Erythroblast (primary cell): ENCODE measurements around the gene CXorf49B.
"Not testable (repeated sequence)": the region's sequence is repeated elsewhere in the genome, so short reads cannot be mapped to it uniquely, and the experiment has no call there.

Experiments used
- DNase-seq, 2 experiments: peaks; one replicate each; lab custom pipeline; 2025; lab: John Stamatoyannopoulos, UW

Gene CXorf49B

GRCh38 chrX:71763049-71763448 is at the start of gene CXorf49B:
Gene CXorf49B, plus strand, starts transcription at chrX:71763349. Its CDS starts 75 bp downstream, at chrX:71763424.
- DNase-seq = not testable (repeated sequence)

GRCh38 chrX:71714064-71714463 is 49.1 kb upstream of the CXorf49B start:
- not testable (repeated sequence) for DNase-seq

DNA sequence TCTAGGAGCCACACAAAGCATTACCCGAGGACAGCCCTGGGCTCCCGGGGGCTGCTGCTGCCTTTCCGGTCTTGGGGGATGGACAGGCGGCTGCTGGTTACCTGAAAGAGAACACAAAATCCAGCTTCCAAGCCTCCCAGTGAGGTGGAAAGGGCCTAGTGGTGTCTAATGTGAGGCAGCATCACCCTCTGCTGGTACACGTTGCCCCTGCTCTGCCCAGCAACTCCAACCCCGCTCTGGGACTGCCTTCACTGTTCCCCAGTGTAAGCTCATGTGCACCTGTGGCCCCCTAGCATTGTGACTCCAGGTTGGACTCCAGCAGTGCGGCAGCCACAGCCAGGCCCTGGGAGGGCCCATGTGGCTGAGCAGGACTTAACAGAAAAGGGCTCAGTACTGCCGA is 47.6 kb upstream of the CXorf49B start:
- not testable (repeated sequence) for DNase-seq

- DNase-seq = not testable (repeated sequence)
Observed at GRCh38 chrX:71716323-71716722, 46.8 kb upstream of the CXorf49B start.

- DNase-seq = not testable (repeated sequence)
Observed at GRCh38 chrX:71718185-71718584, 45.0 kb upstream of the CXorf49B start, which contains the start of gene CXorf49. Gene CXorf49, minus strand, starts transcription at chrX:71718285. Its CDS starts 134 bp downstream, at chrX:71718151.

DNA sequence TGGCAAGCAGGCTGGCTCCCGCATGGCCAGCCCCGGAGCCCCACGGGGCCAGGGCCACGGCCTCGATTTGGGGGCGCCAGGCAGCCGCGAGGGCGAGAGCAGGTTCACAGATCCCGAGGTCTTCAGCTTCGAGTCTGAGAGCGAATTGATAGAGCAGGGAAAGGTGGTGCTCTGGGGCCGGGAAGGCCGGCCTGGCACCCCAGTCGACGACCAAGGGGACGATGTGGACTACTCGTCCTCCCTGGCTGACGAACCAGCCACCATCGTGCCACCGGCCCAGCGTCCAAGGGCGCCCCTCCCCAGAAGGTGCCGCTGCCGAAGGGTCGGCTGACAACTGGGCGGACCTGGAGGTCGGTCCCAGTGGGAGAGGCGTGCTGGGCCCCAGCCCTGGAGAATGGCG is 44.0 kb upstream of the CXorf49B start:
- DNase-seq = not testable (repeated sequence)

DNA sequence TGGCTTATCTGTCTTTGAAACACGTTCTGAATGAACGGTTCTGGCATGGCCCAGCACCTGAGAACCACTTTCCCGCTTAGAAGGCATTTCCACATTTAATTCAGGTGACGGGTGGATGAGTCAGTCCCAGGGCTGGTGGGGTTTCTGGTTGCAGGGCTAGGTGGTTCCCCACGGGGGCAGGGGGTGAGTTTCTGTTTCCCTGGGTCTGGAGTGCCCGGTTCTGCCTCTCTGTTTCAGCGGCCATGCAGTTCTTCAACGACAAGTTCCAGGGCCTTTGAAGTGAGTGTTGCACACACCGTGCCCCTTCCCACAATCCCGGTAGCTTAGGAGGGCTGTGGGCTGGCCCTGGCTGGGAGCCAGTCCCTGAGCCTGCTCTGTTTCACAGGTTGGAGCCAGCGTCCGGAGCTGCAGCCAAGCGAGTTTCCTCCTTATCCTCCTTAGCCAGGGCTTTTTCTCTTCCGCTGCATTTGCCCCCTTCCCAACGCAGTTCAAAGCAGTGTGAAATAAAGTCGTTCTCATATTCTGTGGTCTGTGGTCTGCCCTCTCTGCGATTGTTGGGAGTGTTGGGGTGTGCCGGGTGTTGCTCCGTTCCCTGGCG is 42.8 kb upstream of the CXorf49B start:
- not testable (repeated sequence) for DNase-seq

GRCh38 chrX:71760688-71761281 is 2.4 kb upstream of the CXorf49B start:
- not testable (repeated sequence) for DNase-seq

- DNase-seq = not testable (repeated sequence)
Observed at GRCh38 chrX:71764832-71765231, 1.7 kb downstream of the CXorf49B start.

- not testable (repeated sequence) for DNase-seq
Observed at GRCh38 chrX:71765613-71766012, 2.5 kb downstream of the CXorf49B start.

- not testable (repeated sequence) for DNase-seq
Observed at GRCh38 chrX:71767134-71767533, 4.0 kb downstream of the CXorf49B start.

DNA sequence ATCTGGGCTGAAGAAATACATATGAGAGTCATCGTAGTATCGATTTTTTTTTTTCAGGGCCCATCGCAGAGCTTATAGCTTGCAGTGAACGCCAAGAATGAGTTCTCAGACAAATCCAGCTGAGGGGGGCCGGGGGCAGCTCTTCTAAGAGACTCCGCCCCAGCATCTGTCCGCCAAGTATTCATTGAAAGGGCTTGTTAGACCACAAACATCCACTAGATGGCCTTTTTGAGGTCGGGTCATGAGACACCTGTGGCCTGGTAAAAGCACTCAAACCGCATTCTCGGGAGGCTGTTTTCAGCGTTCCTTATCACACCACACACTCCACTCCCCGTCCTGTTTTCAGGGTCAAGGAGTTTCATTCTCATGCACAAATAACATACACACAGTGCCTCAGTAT is 15.2 kb downstream of the CXorf49B start:
- not testable (repeated sequence) for DNase-seq

GRCh38 chrX:71782225-71782949 is 19.2 kb downstream of the CXorf49B start:
- not testable (repeated sequence) for DNase-seq

GRCh38 chrX:71782950-71783299 is 19.8 kb downstream of the CXorf49B start:
- not testable (repeated sequence) for DNase-seq

- not testable (repeated sequence) for DNase-seq
Observed at GRCh38 chrX:71783569-71784347, 20.6 kb downstream of the CXorf49B start.

DNA sequence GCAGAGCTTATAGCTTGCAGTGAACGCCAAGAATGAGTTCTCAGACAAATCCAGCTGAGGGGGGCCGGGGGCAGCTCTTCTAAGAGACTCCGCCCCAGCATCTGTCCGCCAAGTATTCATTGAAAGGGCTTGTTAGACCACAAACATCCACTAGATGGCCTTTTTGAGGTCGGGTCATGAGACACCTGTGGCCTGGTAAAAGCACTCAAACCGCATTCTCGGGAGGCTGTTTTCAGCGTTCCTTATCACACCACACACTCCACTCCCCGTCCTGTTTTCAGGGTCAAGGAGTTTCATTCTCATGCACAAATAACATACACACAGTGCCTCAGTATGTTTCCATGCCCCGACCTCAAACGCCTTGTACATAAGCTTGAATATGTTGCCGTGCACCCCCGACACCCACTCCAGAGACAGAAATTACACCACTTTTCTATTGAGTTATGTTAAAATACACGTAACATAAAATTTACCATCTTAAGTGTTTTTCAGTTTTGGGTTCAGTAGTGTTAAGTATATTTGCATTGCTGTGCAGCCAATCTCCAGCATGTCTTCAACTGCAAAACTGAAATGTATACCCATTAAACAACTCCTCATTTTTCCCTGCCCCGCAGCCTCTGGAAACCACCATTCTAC is 21.3 kb downstream of the CXorf49B start:
- not testable (repeated sequence) for DNase-seq

DNA sequence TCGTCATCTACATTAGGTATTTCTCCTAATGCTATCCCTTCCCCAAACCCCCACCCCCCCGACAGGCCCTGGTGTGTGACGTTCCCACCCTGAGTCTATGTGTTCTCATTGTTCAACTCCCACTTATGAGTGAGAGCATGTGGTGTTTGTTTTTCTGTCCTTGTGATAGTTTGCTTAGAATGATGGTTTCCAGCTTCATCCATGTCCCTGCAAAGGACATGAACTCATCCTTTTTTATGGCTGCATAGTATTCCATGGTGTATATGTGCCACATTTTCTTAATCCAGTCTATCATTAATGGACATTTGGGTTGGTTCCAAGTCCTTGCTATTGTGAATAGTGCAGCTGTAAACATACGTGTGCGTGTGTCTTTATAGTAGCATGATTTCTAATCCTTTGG is 43.3 kb downstream of the CXorf49B start:
- DNase-seq = not testable (repeated sequence)
